Omental fat pad (tissue), 4 donors: ENCODE results near the gene B9D1. TPM values are rescaled to one million over a fixed set of nuclear protein-coding genes. Genes with fewer than 3 reads are reported as not detected.

ENCODE experiments used
- ATAC-seq: fragments of 150-250 bp; one replicate; pipeline ENCODE4 v1.9.1; 2016; ENCODE audit warnings: mild to moderate bottlenecking, moderate library complexity; ENCODE audit not compliant: low FRiP score
- DNase-seq: peaks from one replicate; pipeline ENCODE4 v3.0.0-alpha.2; 2019; ENCODE audit warnings: low spot score
- total RNA-seq, 4 donors: library from RNA; depleted of rRNA; stranded (reverse); fragments of >200 nt; gene quantifications; one replicate each; pipeline ENCODE4 v1.1.0, GENCODE V29; 2016
- TF ChIP-seq, protein P1 (sequence below), 3 donors: fragments of 450-650 bp; IDR thresholded peaks; one replicate each; pipeline ENCODE4 v1.5.1; 2016 to 2017; ENCODE audit warnings: antibody characterized with exemption in 3 of 3, mild to moderate bottlenecking in 3 of 3, moderate library complexity in 2 of 3

Gene B9D1
- total RNA-seq, 4 donors from 2014 or later: 8.0 to 27.4 (median 18.3) TPM

DNA sequence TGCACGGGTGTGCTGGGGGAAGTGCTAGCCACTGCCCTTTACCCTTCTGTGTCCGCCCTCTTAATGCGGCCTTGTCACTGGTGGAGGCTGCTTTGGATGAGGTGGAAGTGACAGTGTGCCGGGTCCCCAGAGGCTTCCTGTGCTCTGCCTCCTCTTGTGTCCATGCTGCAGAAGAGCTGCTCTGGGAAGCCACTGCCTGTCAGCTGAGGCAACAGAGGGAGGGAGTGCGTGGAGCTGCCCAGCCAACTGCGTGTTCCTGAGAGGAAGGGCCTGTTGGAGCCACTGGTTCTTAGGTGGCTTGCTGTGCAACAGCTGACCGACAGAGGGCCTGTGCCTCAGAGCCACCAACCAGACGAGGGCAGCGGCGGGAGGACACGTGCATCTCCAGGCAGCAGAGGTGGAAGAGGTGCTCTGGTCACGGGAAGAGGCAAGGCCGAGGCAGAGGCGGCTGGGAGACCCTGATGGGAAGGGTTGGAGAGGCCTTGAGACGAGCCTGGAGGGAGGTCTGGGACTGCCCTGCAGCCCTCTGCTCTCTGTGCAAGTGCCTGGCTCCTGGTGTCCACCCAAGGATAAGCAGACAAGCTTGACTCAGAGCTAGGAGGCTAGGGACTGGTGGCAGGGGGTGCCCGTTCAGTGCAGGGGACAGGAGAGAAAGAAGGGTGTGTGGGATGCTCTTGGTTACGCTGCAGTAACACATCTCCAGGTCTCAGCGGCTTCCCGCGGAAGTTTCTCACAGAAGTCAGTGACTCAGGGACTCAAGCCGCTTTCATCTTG lies 25.4 kb downstream of the B9D1 start:
- TF ChIP-seq, protein P1, sequence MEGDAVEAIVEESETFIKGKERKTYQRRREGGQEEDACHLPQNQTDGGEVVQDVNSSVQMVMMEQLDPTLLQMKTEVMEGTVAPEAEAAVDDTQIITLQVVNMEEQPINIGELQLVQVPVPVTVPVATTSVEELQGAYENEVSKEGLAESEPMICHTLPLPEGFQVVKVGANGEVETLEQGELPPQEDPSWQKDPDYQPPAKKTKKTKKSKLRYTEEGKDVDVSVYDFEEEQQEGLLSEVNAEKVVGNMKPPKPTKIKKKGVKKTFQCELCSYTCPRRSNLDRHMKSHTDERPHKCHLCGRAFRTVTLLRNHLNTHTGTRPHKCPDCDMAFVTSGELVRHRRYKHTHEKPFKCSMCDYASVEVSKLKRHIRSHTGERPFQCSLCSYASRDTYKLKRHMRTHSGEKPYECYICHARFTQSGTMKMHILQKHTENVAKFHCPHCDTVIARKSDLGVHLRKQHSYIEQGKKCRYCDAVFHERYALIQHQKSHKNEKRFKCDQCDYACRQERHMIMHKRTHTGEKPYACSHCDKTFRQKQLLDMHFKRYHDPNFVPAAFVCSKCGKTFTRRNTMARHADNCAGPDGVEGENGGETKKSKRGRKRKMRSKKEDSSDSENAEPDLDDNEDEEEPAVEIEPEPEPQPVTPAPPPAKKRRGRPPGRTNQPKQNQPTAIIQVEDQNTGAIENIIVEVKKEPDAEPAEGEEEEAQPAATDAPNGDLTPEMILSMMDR (IDR thresholded peaks at IDR 0.05): peak in 1 of 3 donors; percentile 28
- ATAC-seq (peak; percentile 20), DNase-seq (no peak)

DNA sequence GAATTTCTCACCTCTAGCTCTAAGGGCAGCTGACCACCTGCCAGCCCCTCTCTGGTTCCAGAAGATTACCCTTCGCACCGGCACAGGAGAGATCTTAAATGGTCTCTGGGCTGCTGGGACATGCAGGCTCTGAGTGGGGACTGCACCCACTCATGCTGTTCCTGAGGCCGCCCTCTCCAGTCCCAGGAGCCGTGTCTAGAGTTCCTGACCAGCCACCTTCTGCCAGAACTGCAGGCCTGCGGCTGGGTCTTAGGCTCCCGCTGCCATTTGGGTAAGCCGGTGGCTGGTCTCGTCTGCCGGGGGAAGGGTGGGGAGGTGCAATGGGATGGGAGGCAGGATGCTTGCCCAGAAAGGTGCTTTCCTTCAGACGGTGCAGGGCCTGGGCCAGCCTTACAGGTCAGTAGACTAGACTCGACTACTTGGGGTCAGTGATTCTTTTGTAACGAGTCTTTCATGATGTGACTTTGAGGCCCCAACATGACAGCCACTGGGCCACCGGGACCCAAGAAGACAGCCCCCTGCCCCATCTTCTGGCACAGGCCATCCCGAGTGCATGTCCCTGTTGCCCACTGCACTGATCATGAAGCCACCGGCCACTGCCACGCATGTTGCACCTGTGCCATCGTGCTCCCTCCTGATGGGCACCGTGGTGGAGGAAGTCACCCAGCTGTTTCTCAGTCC lies 26.4 kb downstream of the B9D1 start:
- ATAC-seq (no peak), DNase-seq (no peak)
- TF ChIP-seq, protein P1 (IDR thresholded peaks at IDR 0.05): no peak

GRCh38 chr17:19334331-19334730 lies 28.2 kb downstream of the B9D1 start:
- TF ChIP-seq, protein P1 (IDR thresholded peaks at IDR 0.05): no peak
- ATAC-seq (no peak), DNase-seq (no peak)

GRCh38 chr17:19333736-19334290 lies 28.7 kb downstream of the B9D1 start:
- DNase-seq (no peak), ATAC-seq (no peak)
- TF ChIP-seq, protein P1 (IDR thresholded peaks at IDR 0.05): no peak

DNA sequence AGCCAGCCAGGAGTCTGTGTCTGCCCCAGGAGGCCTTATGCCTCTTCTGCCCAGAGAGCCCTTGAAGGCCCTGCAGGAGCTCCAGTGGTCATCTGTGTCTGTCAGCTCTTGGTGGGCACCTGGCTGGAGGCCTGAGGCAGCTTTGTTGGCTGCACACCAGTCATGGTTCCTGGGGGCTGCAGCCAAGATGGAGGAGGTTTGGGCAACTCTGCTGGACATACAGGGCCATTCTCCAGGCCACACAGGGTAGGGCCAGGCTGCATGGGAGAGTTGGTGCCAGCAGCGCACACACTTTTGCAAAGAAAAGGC lies 29.4 kb downstream of the B9D1 start:
- TF ChIP-seq, protein P1 (IDR thresholded peaks at IDR 0.05): no peak
- ATAC-seq: no peak
- DNase-seq: no peak

- no peak for ATAC-seq
- TF ChIP-seq, protein P1 (IDR thresholded peaks at IDR 0.05): no peak
- DNase-seq: no peak
These were observed 30.0 kb downstream of the B9D1 start for GRCh38 chr17:19332371-19333131.
